Measurements from ENCODE around the gene GRID1. TPM values are rescaled to one million over a fixed set of nuclear protein-coding genes. Genes with fewer than 3 reads are reported as not detected.

GRID1 gene
- total RNA-seq, 1 experiment from 2014 or later, result 5.6 TPM

- TF ChIP-seq TCF7L2 (IDR thresholded peaks at IDR 0.05; ENCODE audit: borderline replicate concordance, extremely low read depth, insufficient read depth, insufficient read length) (no peak), CBX3 (IDR thresholded peaks at IDR 0.05; ENCODE audit: low read depth) (no peak), POLR2AphosphoS5 (IDR thresholded peaks at IDR 0.05; ENCODE audit: low read depth, low read length) (no peak), CEBPB (IDR thresholded peaks at IDR 0.05; ENCODE audit: low read depth) (no peak), SRF (IDR thresholded peaks at IDR 0.05; ENCODE audit: low read depth) (no peak), JUND (IDR thresholded peaks at IDR 0.05) (no peak), FOSL1 (IDR thresholded peaks at IDR 0.05; ENCODE audit: low read depth) (no peak), EZH2 (IDR thresholded peaks at IDR 0.05) (no peak), EGR1 (IDR thresholded peaks at IDR 0.05; ENCODE audit: low read depth) (no peak), EZH2phosphoT487 (IDR thresholded peaks at IDR 0.05; ENCODE audit: borderline replicate concordance) (no peak), ZNF274 (IDR thresholded peaks at IDR 0.05; ENCODE audit: low read depth, low read length) (no peak), SIN3A (IDR thresholded peaks at IDR 0.05; ENCODE audit: low read depth) (no peak), POLR2A (IDR thresholded peaks at IDR 0.05; ENCODE audit: borderline replicate concordance, extremely low read depth, insufficient read depth, insufficient read length) (no peak), YY1 (IDR thresholded peaks at IDR 0.05; ENCODE audit: extremely low read depth, insufficient replicate concordance, low read depth, low read length) (no peak), RAD21 (IDR thresholded peaks at IDR 0.05; ENCODE audit: low read depth) (no peak), ELF1 (IDR thresholded peaks at IDR 0.05; ENCODE audit: borderline replicate concordance, low read depth) (no peak), CTCF (IDR thresholded peaks at IDR 0.05 in 2 of 3, conservative IDR thresholded peaks at IDR 0.05 in 1 of 3; ENCODE audit: borderline replicate concordance in 1 of 3, insufficient read depth in 1 of 3, low read depth in 2 of 3, low read length in 2 of 3) (no peak)
- TF ChIP-seq, protein P1, sequence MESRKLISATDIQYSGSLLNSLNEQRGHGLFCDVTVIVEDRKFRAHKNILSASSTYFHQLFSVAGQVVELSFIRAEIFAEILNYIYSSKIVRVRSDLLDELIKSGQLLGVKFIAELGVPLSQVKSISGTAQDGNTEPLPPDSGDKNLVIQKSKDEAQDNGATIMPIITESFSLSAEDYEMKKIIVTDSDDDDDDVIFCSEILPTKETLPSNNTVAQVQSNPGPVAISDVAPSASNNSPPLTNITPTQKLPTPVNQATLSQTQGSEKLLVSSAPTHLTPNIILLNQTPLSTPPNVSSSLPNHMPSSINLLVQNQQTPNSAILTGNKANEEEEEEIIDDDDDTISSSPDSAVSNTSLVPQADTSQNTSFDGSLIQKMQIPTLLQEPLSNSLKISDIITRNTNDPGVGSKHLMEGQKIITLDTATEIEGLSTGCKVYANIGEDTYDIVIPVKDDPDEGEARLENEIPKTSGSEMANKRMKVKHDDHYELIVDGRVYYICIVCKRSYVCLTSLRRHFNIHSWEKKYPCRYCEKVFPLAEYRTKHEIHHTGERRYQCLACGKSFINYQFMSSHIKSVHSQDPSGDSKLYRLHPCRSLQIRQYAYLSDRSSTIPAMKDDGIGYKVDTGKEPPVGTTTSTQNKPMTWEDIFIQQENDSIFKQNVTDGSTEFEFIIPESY (IDR thresholded peaks at IDR 0.05; ENCODE audit: extremely low read depth, insufficient replicate concordance, low read length), result no peak
- TF ChIP-seq, protein P2, sequence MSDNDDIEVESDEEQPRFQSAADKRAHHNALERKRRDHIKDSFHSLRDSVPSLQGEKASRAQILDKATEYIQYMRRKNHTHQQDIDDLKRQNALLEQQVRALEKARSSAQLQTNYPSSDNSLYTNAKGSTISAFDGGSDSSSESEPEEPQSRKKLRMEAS (IDR thresholded peaks at IDR 0.05), result no peak
- TF ChIP-seq, protein P3, sequence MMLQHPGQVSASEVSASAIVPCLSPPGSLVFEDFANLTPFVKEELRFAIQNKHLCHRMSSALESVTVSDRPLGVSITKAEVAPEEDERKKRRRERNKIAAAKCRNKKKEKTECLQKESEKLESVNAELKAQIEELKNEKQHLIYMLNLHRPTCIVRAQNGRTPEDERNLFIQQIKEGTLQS (IDR thresholded peaks at IDR 0.05), result no peak
- H3K4me1 ChIP-seq (ENCODE audit: control insufficient read depth in 1 of 2, insufficient read depth in 2 of 2, low read length in 2 of 2), result no peaks in the 10 kb centered on the region
- no peak overlapping the region for H2AFZ ChIP-seq (ENCODE audit: low read depth, low read length, poor library complexity, severe bottlenecking)
- no peak overlapping the region for H3K4me3 ChIP-seq (replicated peaks in 1 of 2; ENCODE audit: low read depth in 1 of 2, low read length in 2 of 2)
- ATAC-seq (no peak), DNase-seq (ENCODE audit: low read depth, low spot score) (no peak)
- H3K27me3 ChIP-seq (ENCODE audit: insufficient read depth, low read length), result no peaks in the 10 kb centered on the region
- RAD21 ChIA-PET (ENCODE audit: low non-redundant PET in 1 of 2, low total read pairs in 2 of 2, uncharacterized antibody in 2 of 2, unreplicated experiment in 2 of 2), result no interaction called here
- no peaks in the 10 kb centered on the region for H3K36me3 ChIP-seq (ENCODE audit: control insufficient read depth in 1 of 2, insufficient read depth in 2 of 2, low read length in 2 of 2)
- no peak overlapping the region for H3K4me2 ChIP-seq (ENCODE audit: low read length)
- no peaks in the 10 kb centered on the region for H3K79me2 ChIP-seq (ENCODE audit: insufficient read depth, low read length)
- POLR2A ChIA-PET, result no interaction called here
- no peaks in the 10 kb centered on the region for H3K9me2 ChIP-seq (ENCODE audit: insufficient read depth)
- CTCF ChIA-PET, result no interaction called here
- no peak overlapping the region for H3K9ac ChIP-seq (ENCODE audit: low read length)
- H3K9me3 ChIP-seq (ENCODE audit: control insufficient read depth in 1 of 2, insufficient read depth in 1 of 2, low read depth in 1 of 2, low read length in 2 of 2), result no peaks in the 10 kb centered on the region
- intact Hi-C loops (cut with micrococcal nuclease), result no loop called here
- no peaks in the 10 kb centered on the region for H4K20me1 ChIP-seq (ENCODE audit: insufficient read depth)
- BruUV-seq (replicated peaks), result no TSS peak
- H3K27ac ChIP-seq (ENCODE audit: low read depth, low read length), result no peak overlapping the region
Observed at GRCh38 chr10:86285136-86285790, 81.3 kb downstream of the GRID1 start.

All from HCT116 (cell line).